Progenitor cell of endocrine pancreas (in vitro differentiated cells): ENCODE results near the gene ZNF134. TPM values are rescaled to one million over a fixed set of nuclear protein-coding genes. Genes with fewer than 3 reads are reported as not detected.
A peak's percentile ranks its signal among the peaks of the same experiment; 100 is the strongest.

ENCODE experiments used
- DNase-seq: peaks from one replicate; pipeline ENCODE4 v3.0.0; 2021; ENCODE audit warnings: low spot score; ENCODE audit not compliant: unreplicated experiment
- H3K27ac Mint-ChIP-seq: 2 replicates; pipeline ENCODE4 v1.8.0; 2021; ENCODE audit warnings: mild to moderate bottlenecking, moderate library complexity, mixed read lengths
- H3K27me3 Mint-ChIP-seq: 2 replicates; pipeline ENCODE4 v1.8.0; 2021; ENCODE audit warnings: mixed read lengths
- H3K36me3 Mint-ChIP-seq: 2 replicates; pipeline ENCODE4 v1.8.0; 2022; ENCODE audit warnings: mixed read lengths; ENCODE audit not compliant: insufficient read depth
- H3K4me1 Mint-ChIP-seq: 2 replicates; pipeline ENCODE4 v1.8.0; 2021; ENCODE audit warnings: low read depth, mixed read lengths
- H3K4me3 Mint-ChIP-seq: 2 replicates; pipeline ENCODE4 v1.8.0; 2021; ENCODE audit warnings: low read depth, mild to moderate bottlenecking, moderate library complexity, mixed read lengths
- H3K9me3 Mint-ChIP-seq: 2 replicates; pipeline ENCODE4 v1.8.0; 2021; ENCODE audit warnings: low read depth, mixed read lengths
- CTCF ChIP-seq: fragments of 200-600 bp; sonication (generic); IDR thresholded peaks from one replicate; pipeline ENCODE4 v1.5.0; 2021; ENCODE audit warnings: antibody characterized with exemption, mild to moderate bottlenecking; ENCODE audit not compliant: unreplicated experiment
- total RNA-seq: library from RNA; stranded (reverse); gene quantifications from 2 replicates; pipeline ENCODE4 v1.2.1, GENCODE V29; 2021

The ZNF134 gene
- total RNA-seq, 1 donor from 2014 or later: 24.9 TPM

- DNase-seq: no peak
- Mint-ChIP-seq H3K4me3 (no peak overlapping the region), H3K9me3 (peaks cover 59% of the 10 kb centered on the region), H3K27me3 (no peaks in the 10 kb centered on the region), H3K27ac (peak overlapping the region; percentile 33), H3K36me3 (peaks cover 82% of the 10 kb centered on the region), H3K4me1 (no peaks in the 10 kb centered on the region)
- TF ChIP-seq CTCF: no peak
Observed at GRCh38 chr19:57623091-57623490, 9.0 kb downstream of the ZNF134 start.

- Mint-ChIP-seq H3K4me1 (peaks cover 15% of the 10 kb centered on the region), H3K27me3 (no peaks in the 10 kb centered on the region), H3K4me3 (peak within 1 kb of the TSS; percentile 95), H3K9me3 (peaks cover 34% of the 10 kb centered on the region), H3K27ac (peak within 1 kb of the TSS; percentile 94), H3K36me3 (peaks cover 57% of the 10 kb centered on the region)
- no peak for TF ChIP-seq CTCF
- DNase-seq: peak; percentile 82
Observed at GRCh38 chr19:57632987-57633831, 19.2 kb downstream of the ZNF134 start, which contains the start of gene ZNF211. Gene ZNF211, plus strand, starts transcription at chr19:57633168. Its CDS starts 179 bp downstream, at chr19:57633347.

GRCh38 chr19:57633832-57634131 lies 19.7 kb downstream of the ZNF134 start:
- no peak for DNase-seq
- Mint-ChIP-seq H3K9me3 (peaks cover 34% of the 10 kb centered on the region), H3K4me1 (peaks cover 15% of the 10 kb centered on the region), H3K27me3 (no peaks in the 10 kb centered on the region), H3K27ac (peak overlapping the region; percentile 94), H3K36me3 (peaks cover 59% of the 10 kb centered on the region), H3K4me3 (peak overlapping the region; percentile 95)
- TF ChIP-seq CTCF: no peak

- Mint-ChIP-seq H3K9me3 (peaks cover 60% of the 10 kb centered on the region), H3K4me3 (no peak overlapping the region), H3K4me1 (peaks cover 15% of the 10 kb centered on the region), H3K36me3 (peaks cover 76% of the 10 kb centered on the region), H3K27me3 (no peaks in the 10 kb centered on the region), H3K27ac (no peak overlapping the region)
- DNase-seq: no peak
- no peak for TF ChIP-seq CTCF
Observed at GRCh38 chr19:57637379-57637778, 23.3 kb downstream of the ZNF134 start.

- TF ChIP-seq CTCF: no peak
- Mint-ChIP-seq H3K4me1 (no peaks in the 10 kb centered on the region), H3K27ac (no peak overlapping the region), H3K4me3 (no peak overlapping the region), H3K36me3 (peaks cover 76% of the 10 kb centered on the region), H3K27me3 (no peaks in the 10 kb centered on the region), H3K9me3 (peaks cover 61% of the 10 kb centered on the region)
- no peak for DNase-seq
Observed at GRCh38 chr19:57641715-57642234, 27.7 kb downstream of the ZNF134 start.
